ENCODE measurements around the gene RELL2.
A peak's percentile ranks its signal among the peaks of the same experiment; 100 is the strongest.

Gene RELL2

DNA sequence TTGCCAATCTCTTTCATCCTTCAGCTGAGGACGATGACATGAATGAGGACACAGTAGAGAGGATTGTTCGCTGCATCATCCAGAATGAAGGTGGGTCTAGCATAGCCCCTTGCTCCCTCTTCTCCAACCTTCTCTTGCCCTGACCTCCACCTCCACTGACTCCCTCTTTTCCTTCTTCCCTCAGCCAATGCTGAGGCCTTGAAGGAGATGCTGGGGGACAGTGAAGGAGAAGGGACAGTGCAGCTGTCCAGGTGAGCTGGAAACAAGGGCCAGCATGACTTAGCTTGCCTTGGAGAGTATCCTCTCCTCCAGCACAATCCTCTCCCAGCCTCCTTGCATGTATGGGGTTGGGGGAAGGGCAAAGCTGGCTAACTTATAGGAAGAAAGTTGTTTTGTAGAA, 2.0 kb downstream of the RELL2 start:
- in situ Hi-C loops (cut with MboI; ENCODE audit: low sequenced_read_pairs, unreplicated experiment): no loop called here
- TF ChIP-seq, protein P1, sequence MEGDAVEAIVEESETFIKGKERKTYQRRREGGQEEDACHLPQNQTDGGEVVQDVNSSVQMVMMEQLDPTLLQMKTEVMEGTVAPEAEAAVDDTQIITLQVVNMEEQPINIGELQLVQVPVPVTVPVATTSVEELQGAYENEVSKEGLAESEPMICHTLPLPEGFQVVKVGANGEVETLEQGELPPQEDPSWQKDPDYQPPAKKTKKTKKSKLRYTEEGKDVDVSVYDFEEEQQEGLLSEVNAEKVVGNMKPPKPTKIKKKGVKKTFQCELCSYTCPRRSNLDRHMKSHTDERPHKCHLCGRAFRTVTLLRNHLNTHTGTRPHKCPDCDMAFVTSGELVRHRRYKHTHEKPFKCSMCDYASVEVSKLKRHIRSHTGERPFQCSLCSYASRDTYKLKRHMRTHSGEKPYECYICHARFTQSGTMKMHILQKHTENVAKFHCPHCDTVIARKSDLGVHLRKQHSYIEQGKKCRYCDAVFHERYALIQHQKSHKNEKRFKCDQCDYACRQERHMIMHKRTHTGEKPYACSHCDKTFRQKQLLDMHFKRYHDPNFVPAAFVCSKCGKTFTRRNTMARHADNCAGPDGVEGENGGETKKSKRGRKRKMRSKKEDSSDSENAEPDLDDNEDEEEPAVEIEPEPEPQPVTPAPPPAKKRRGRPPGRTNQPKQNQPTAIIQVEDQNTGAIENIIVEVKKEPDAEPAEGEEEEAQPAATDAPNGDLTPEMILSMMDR (IDR thresholded peaks at IDR 0.05; ENCODE audit: borderline replicate concordance, control extremely low read depth, extremely low read depth, insufficient read depth, missing control alignments): no peak
- DNase-seq (ENCODE audit: low spot score): no peak

- in situ Hi-C loops (cut with MboI; ENCODE audit: low sequenced_read_pairs, unreplicated experiment): no loop called here
- no peak for DNase-seq (ENCODE audit: low spot score)
- TF ChIP-seq, protein P1 (IDR thresholded peaks at IDR 0.05; ENCODE audit: borderline replicate concordance, control extremely low read depth, extremely low read depth, insufficient read depth, missing control alignments): no peak
Observed at GRCh38 chr5:141639357-141640050, 2.7 kb downstream of the RELL2 start.

DNA sequence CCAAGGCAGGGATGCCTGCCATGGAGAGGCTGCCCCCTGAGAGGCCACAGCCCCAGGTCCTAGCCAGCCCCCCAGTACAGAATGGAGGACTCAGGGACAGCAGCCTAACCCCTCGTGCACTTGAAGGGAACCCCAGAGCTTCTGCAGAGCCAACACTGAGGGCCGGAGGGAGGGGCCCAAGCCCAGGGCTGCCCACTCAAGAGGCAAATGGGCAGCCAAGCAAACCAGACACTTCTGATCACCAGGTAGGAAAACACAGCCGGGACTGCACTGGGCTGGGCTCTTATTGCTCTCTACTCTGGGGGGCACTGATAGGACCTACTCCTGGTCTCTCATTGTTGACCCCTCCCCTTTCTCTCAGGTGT, 3.2 kb downstream of the RELL2 start:
- in situ Hi-C loops (cut with MboI; ENCODE audit: low sequenced_read_pairs, unreplicated experiment): no loop called here
- TF ChIP-seq, protein P1 (IDR thresholded peaks at IDR 0.05; ENCODE audit: borderline replicate concordance, control extremely low read depth, extremely low read depth, insufficient read depth, missing control alignments): no peak

GRCh38 chr5:141640698-141641097, 3.9 kb downstream of the RELL2 start:
- in situ Hi-C loops (cut with MboI; ENCODE audit: low sequenced_read_pairs, unreplicated experiment): no loop called here
- no peak for DNase-seq (ENCODE audit: low spot score)
- TF ChIP-seq, protein P1 (IDR thresholded peaks at IDR 0.05; ENCODE audit: borderline replicate concordance, control extremely low read depth, extremely low read depth, insufficient read depth, missing control alignments): no peak

More for the DNA sequence above, 3.2 kb downstream of the RELL2 start:
- no peak for DNase-seq (ENCODE audit: low spot score)

DNA sequence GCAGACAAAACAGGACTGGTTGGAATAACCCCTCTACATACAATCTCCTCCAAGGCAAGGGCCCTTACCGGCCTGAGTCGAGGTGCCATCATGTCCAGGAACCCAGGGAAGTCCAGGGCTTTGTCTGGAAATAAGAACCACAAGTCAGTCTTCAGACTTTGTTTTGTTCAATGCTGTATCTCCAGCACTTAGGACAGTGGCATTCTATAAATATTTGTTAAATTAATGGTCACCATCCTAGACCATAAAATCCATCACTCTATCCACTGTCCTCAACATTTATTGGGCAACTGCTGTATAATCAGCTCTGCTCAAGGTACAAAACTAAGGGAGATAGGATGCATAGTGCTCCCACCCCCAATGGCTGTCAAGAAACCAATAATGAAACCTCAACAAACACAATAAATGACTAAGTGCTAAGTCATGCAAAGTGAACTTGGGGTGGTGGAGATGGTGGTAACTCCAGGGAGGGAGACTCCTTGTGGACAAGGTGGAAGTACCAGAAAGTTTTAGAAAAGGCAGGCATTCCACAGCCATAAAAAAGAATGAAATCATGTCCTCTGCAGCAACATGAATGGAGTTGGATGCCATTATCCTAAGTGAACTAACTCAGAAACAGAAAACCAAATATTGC, 5.0 kb downstream of the RELL2 start:
- peak; percentile 69 for DNase-seq (ENCODE audit: low spot score)
- in situ Hi-C loops (cut with MboI; ENCODE audit: low sequenced_read_pairs, unreplicated experiment): no loop called here
- TF ChIP-seq, protein P1 (IDR thresholded peaks at IDR 0.05; ENCODE audit: borderline replicate concordance, control extremely low read depth, extremely low read depth, insufficient read depth, missing control alignments): no peak

DNA sequence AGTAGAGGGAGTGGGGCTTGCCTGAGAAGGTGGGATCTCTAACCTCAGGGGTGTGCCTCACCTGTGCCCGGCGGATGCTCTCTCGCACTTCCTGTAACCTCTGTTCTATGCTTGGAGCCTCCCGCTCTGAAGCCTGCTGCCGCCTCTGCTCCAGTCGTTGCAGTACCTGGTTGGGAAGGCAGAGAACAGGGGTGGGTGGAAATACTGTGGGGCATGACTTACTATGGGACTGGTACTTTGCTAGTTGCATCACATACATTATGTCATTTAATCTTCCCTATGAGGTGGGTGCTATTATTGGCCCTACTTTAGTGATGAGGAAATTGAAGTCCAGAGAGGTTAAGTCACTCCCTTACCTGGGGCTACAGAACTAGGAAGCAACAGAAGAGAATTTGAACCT, 9.2 kb downstream of the RELL2 start:
- no peak for DNase-seq (ENCODE audit: low spot score)
- TF ChIP-seq, protein P1 (IDR thresholded peaks at IDR 0.05; ENCODE audit: borderline replicate concordance, control extremely low read depth, extremely low read depth, insufficient read depth, missing control alignments): no peak
- in situ Hi-C loops (cut with MboI; ENCODE audit: low sequenced_read_pairs, unreplicated experiment): no loop called here
